BJ (cell line): ENCODE measurements around the gene CCNB1. TPM values are rescaled to one million over a fixed set of nuclear protein-coding genes. Genes with fewer than 3 reads are reported as not detected.

Source experiments
- CTCF ChIA-PET: fragments of 350-600 bp; formaldehyde crosslinking; extraction: SDS; loops from one replicate; lab custom pipeline; 2021; ENCODE audit warnings: antibody characterized with exemption, inconsistent platforms; lab: Yijun Ruan, JAX
- POLR2A ChIA-PET: fragments of 300-600 bp; sonication (Branson Sonifier 250); formaldehyde crosslinking; extraction: SDS; loops from one replicate; lab custom pipeline; 2021; ENCODE audit warnings: antibody characterized with exemption; lab: Charles Lee
- DNase-seq: peaks from one replicate; pipeline ENCODE4 v3.0.0-alpha.2; 2011; ENCODE audit warnings: low read depth
- H3K27me3 ChIP-seq: 2 replicates; pipeline ENCODE4 v1.6.0; 2011; ENCODE audit warnings: low read length; ENCODE audit not compliant: control insufficient read depth, insufficient read depth
- H3K36me3 ChIP-seq: 2 replicates; pipeline ENCODE4 v1.5.1; 2011; ENCODE audit warnings: low read length; ENCODE audit not compliant: control insufficient read depth, insufficient read depth
- H3K4me3 ChIP-seq: 2 replicates; pipeline ENCODE4 v1.5.1; 2011; ENCODE audit warnings: low read depth, mild to moderate bottlenecking, control low read depth, low read length
- polyA plus RNA-seq: library from polyadenylated mRNA; depleted of rRNA; stranded (reverse); fragments of >200 nt; gene quantifications from 2 replicates; pipeline ENCODE4 v1.2.3, GENCODE V29; 2011
- TF ChIP-seq, protein P1 (sequence below): IDR thresholded peaks from 2 replicates; pipeline ENCODE4 v1.5.1; 2011; ENCODE audit warnings: low read depth, mild to moderate bottlenecking, control low read depth, inconsistent platforms, low read length, moderate library complexity; ENCODE audit not compliant: insufficient read depth

CCNB1 gene
- polyA plus RNA-seq, 1 experiment, result 67.0 TPM

DNA sequence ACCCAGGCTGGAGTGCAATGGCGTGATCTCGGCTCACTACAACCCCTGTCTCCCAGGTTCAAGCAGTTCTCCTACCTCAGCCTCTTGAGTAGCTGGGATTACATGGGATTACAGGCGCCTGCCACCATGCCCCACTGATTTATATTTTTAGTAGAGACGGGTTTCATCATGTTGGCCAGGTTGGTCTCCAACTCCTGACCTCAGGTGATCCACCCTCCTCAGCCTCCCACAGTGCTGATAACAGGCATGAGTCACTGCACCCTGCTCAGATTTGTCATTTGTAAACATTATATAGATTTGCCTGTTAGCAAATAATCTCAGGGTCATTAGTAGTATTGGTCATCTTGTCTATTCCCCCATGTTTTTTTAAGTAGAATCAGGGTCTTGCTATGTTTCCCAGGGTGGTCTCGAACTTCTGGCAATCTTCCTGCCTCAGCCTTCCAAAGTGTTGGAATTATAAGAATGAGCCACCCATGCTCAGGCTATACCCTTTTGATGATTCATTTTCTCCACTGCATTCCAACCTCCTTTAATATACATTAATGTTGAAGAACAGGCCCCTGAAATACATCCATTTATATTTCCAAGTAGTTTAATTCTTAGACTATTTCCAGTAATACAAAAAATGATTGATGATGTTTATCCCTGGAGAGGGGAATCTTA is 39.7 kb downstream of the CCNB1 start:
- ChIA-PET CTCF (no interaction called here), POLR2A (no interaction called here)
- Histone ChIP-seq H3K27me3 (no peaks in the 10 kb centered on the region), H3K36me3 (no peaks in the 10 kb centered on the region), H3K4me3 (no peak overlapping the region)
- DNase-seq, result no peak
- TF ChIP-seq, protein P1, sequence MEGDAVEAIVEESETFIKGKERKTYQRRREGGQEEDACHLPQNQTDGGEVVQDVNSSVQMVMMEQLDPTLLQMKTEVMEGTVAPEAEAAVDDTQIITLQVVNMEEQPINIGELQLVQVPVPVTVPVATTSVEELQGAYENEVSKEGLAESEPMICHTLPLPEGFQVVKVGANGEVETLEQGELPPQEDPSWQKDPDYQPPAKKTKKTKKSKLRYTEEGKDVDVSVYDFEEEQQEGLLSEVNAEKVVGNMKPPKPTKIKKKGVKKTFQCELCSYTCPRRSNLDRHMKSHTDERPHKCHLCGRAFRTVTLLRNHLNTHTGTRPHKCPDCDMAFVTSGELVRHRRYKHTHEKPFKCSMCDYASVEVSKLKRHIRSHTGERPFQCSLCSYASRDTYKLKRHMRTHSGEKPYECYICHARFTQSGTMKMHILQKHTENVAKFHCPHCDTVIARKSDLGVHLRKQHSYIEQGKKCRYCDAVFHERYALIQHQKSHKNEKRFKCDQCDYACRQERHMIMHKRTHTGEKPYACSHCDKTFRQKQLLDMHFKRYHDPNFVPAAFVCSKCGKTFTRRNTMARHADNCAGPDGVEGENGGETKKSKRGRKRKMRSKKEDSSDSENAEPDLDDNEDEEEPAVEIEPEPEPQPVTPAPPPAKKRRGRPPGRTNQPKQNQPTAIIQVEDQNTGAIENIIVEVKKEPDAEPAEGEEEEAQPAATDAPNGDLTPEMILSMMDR, result no peak

GRCh38 chr5:69209602-69210001 is 42.7 kb downstream of the CCNB1 start:
- TF ChIP-seq, protein P1, result no peak
- H3K4me3 ChIP-seq, result no peak overlapping the region
- ChIA-PET CTCF (no interaction called here), POLR2A (no interaction called here)
- no peak for DNase-seq
- H3K36me3 ChIP-seq, result no peaks in the 10 kb centered on the region
- no peaks in the 10 kb centered on the region for H3K27me3 ChIP-seq

- ChIA-PET CTCF (interaction anchor here (1.2 kb wide), 1 partner anchor 44 kb away, joined by 3 read pairs; no protein-coding TSS in a partner anchor), POLR2A (no interaction called here)
- no peak for DNase-seq
- H3K4me3 ChIP-seq, result no peak overlapping the region
- TF ChIP-seq, protein P1, result no peak
- H3K27me3 ChIP-seq, result no peaks in the 10 kb centered on the region
- no peaks in the 10 kb centered on the region for H3K36me3 ChIP-seq
Observed at GRCh38 chr5:69211200-69211599, 44.2 kb downstream of the CCNB1 start.

DNA sequence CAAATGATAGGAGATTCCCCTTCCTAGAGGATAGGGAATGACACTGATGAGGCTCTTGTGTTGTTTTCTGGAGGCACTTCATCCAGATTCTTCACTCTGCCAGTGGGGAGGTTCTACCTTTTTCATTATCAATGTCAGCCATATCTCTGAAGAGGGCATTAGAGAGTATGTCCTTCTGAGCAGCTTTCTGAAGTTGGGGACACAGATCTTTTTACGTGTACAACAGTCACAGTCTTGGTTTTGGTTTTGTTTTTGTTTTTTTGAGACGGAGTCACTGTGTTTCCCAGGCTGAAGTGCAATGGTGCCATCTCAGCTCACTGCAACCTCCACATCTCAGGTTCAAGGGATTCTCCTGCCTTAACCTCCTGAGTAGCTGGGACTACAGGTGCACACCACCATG is 45.1 kb downstream of the CCNB1 start:
- ChIA-PET POLR2A (no interaction called here), CTCF (interaction anchor here (1.2 kb wide), 1 partner anchor 43 kb away, joined by 3 read pairs; no protein-coding TSS in a partner anchor)
- TF ChIP-seq, protein P1, result no peak
- Histone ChIP-seq H3K27me3 (no peaks in the 10 kb centered on the region), H3K4me3 (no peak overlapping the region), H3K36me3 (no peaks in the 10 kb centered on the region)
- DNase-seq, result no peak

GRCh38 chr5:69213513-69214215 is 46.7 kb downstream of the CCNB1 start:
- DNase-seq, result peak; percentile 35
- Histone ChIP-seq H3K36me3 (no peaks in the 10 kb centered on the region), H3K27me3 (no peaks in the 10 kb centered on the region), H3K4me3 (no peak overlapping the region)
- TF ChIP-seq, protein P1, result no peak
- ChIA-PET POLR2A (interaction anchor here (0.6 kb wide), 1 partner anchor 22 kb away, joined by 4 read pairs; no protein-coding TSS in a partner anchor), CTCF (no interaction called here)
